Hematopoietic multipotent progenitor cell treated with erythropoietin and hydrocortisone succinate and interleukin-3 and kit ligand, for 15 days (in vitro differentiated cells): ENCODE measurements around the gene ZNF821.
A peak's percentile ranks its signal among the peaks of the same experiment; 100 is the strongest.
"Not testable (repeated sequence)": the region's sequence is repeated elsewhere in the genome, so short reads cannot be mapped to it uniquely, and the experiment has no call there.

Experiments
- DNase-seq: peaks from one replicate; pipeline ENCODE4 v3.0.0-alpha.2; 2015; ENCODE audit warnings: low spot score

The ZNF821 gene

GRCh38 chr16:71859762-71860521 lies 24.0 kb downstream of the ZNF821 start:
- no peak for DNase-seq

- DNase-seq, result no peak
Measured at GRCh38 chr16:71855937-71856662, 27.9 kb downstream of the ZNF821 start.

- no peak for DNase-seq
Measured at GRCh38 chr16:71854369-71854948, 29.5 kb downstream of the ZNF821 start.

- DNase-seq, result no peak
Measured at GRCh38 chr16:71853413-71853812, 30.6 kb downstream of the ZNF821 start.

- DNase-seq, result no peak
Measured at GRCh38 chr16:71852561-71852960, 31.4 kb downstream of the ZNF821 start.

- no peak for DNase-seq
Measured at GRCh38 chr16:71852158-71852557, 31.8 kb downstream of the ZNF821 start.

- no peak for DNase-seq
Measured at GRCh38 chr16:71851746-71852145, 32.2 kb downstream of the ZNF821 start.

GRCh38 chr16:71848622-71849021 lies 35.4 kb downstream of the ZNF821 start:
- no peak for DNase-seq

- DNase-seq, result no peak
Measured at GRCh38 chr16:71847096-71847495, 36.9 kb downstream of the ZNF821 start.

GRCh38 chr16:71846431-71846830 lies 37.6 kb downstream of the ZNF821 start:
- DNase-seq, result peak; percentile 22

- peak; percentile 94 for DNase-seq
Measured at GRCh38 chr16:71845639-71846430, 38.1 kb downstream of the ZNF821 start, which contains the start of gene ATXN1L. Gene ATXN1L (plus strand): TSS chr16:71845976. CDS start chr16:71849741, 3,765 bp downstream.

GRCh38 chr16:71843572-71843971 lies 40.4 kb downstream of the ZNF821 start:
- no peak for DNase-seq

GRCh38 chr16:71840052-71840451 lies 43.9 kb downstream of the ZNF821 start:
- DNase-seq, result no peak

GRCh38 chr16:71837150-71837549 lies 46.8 kb downstream of the ZNF821 start:
- DNase-seq, result no peak

GRCh38 chr16:71834291-71834690 lies 49.7 kb downstream of the ZNF821 start:
- no peak for DNase-seq

- DNase-seq, result not testable (repeated sequence)
Measured at GRCh38 chr16:71832112-71832511, 51.9 kb downstream of the ZNF821 start.

GRCh38 chr16:71831698-71832097 lies 52.3 kb downstream of the ZNF821 start:
- not testable (repeated sequence) for DNase-seq

- no peak for DNase-seq
Measured at GRCh38 chr16:71830359-71830758, 53.6 kb downstream of the ZNF821 start.

GRCh38 chr16:71826533-71827017 lies 57.4 kb downstream of the ZNF821 start:
- no peak for DNase-seq

GRCh38 chr16:71817155-71817500 lies 66.9 kb downstream of the ZNF821 start:
- DNase-seq, result not testable (repeated sequence)

GRCh38 chr16:71811261-71811803 lies 72.7 kb downstream of the ZNF821 start:
- DNase-seq, result no peak

GRCh38 chr16:71810155-71810530 lies 73.8 kb downstream of the ZNF821 start:
- DNase-seq, result not testable (repeated sequence)
